Posterior vena cava (tissue), 2 donors: Measurements from ENCODE around the gene WDR27. TPM values are rescaled to one million over a fixed set of nuclear protein-coding genes. Genes with fewer than 3 reads are reported as not detected.

Experiments
- DNase-seq: peaks from one replicate; pipeline ENCODE4 v3.0.0-alpha.2; 2020; ENCODE audit warnings: low spot score
- intact Hi-C, 2 donors: fragments of 100-400 bp; cut with DNase I; formaldehyde crosslinking; loops; one replicate each; pipeline versions ENCODE4 v1.14.1 to v1.14.2; 2022 to 2023
- total RNA-seq, 2 donors: library from RNA; stranded (reverse); fragmentation: NEBNext Ultra II Directional; extraction: Animal tissue kit (Norgen Biotek cat#: 25700); gene quantifications; one replicate each; pipeline ENCODE4 v1.2.1, GENCODE V29; 2021
- donor health status: DM: yes; HTN: yes; CAD: no.
- donor health status: DM: yes; HTN: yes; CAD: no.

Gene WDR27
- total RNA-seq, 2 donors from 2014 or later = 17.1 to 20.9 TPM

- intact Hi-C loops = no loop called here
- DNase-seq = no peak
Measured at GRCh38 chr6:169667716-169668115, 34.1 kb downstream of the WDR27 start.

GRCh38 chr6:169666441-169666840, 35.4 kb downstream of the WDR27 start:
- DNase-seq = no peak
- intact Hi-C loops = no loop called here

GRCh38 chr6:169665289-169665688, 36.5 kb downstream of the WDR27 start:
- DNase-seq = no peak
- intact Hi-C loops = no loop called here

- no peak for DNase-seq
- intact Hi-C loops = no loop called here
Measured at GRCh38 chr6:169664227-169664626, 37.6 kb downstream of the WDR27 start.

GRCh38 chr6:169663468-169663867, 38.4 kb downstream of the WDR27 start:
- intact Hi-C loops = no loop called here
- no peak for DNase-seq

- no peak for DNase-seq
- intact Hi-C loops = no loop called here
Measured at GRCh38 chr6:169661391-169661756, 40.5 kb downstream of the WDR27 start.

GRCh38 chr6:169660751-169661390, 41.0 kb downstream of the WDR27 start:
- intact Hi-C loops = no loop called here
- DNase-seq = no peak

- intact Hi-C loops = loop anchor here in 1 of 2 donors (10.0 kb wide), 1 partner anchor 655 kb away; no protein-coding TSS in a partner anchor
Measured at GRCh38 chr6:169659820-169660610, 41.8 kb downstream of the WDR27 start.

GRCh38 chr6:169657284-169657610, 44.6 kb downstream of the WDR27 start:
- no peak for DNase-seq
- intact Hi-C loops = loop anchor here in 1 of 2 donors (10.0 kb wide), 1 partner anchor 658 kb away; no protein-coding TSS in a partner anchor

More at GRCh38 chr6:169659820-169660610, 41.8 kb downstream of the WDR27 start:
- DNase-seq = no peak

- peak; percentile 62 for DNase-seq
- intact Hi-C loops = loop anchor here in 1 of 2 donors (10.0 kb wide), 1 partner anchor 658 kb away; no protein-coding TSS in a partner anchor
Measured at GRCh38 chr6:169656546-169657283, 45.1 kb downstream of the WDR27 start.

GRCh38 chr6:169654598-169655391, 47.0 kb downstream of the WDR27 start:
- peak; percentile 91 for DNase-seq
- intact Hi-C loops = loop anchor here in 1 of 2 donors (10.0 kb wide), 1 partner anchor 660 kb away; no protein-coding TSS in a partner anchor

- intact Hi-C loops = loop anchor here in 1 of 2 donors (10.0 kb wide), 1 partner anchor 661 kb away; no protein-coding TSS in a partner anchor
- DNase-seq = no peak
Measured at GRCh38 chr6:169653691-169654090, 48.1 kb downstream of the WDR27 start.

GRCh38 chr6:169652896-169653295, 48.9 kb downstream of the WDR27 start:
- intact Hi-C loops = loop anchor here in 1 of 2 donors (10.0 kb wide), 1 partner anchor 662 kb away; no protein-coding TSS in a partner anchor

GRCh38 chr6:169651498-169651897, 50.3 kb downstream of the WDR27 start:
- intact Hi-C loops = loop anchor here in 1 of 2 donors (10.0 kb wide), 1 partner anchor 663 kb away; no protein-coding TSS in a partner anchor
- DNase-seq = no peak

More at GRCh38 chr6:169652896-169653295, 48.9 kb downstream of the WDR27 start:
- no peak for DNase-seq

- DNase-seq = no peak
- intact Hi-C loops = loop anchor here in 1 of 2 donors (10.0 kb wide), 1 partner anchor 664 kb away; no protein-coding TSS in a partner anchor
Measured at GRCh38 chr6:169650959-169651292, 50.9 kb downstream of the WDR27 start.

- intact Hi-C loops = loop anchor here in 1 of 2 donors (10.0 kb wide), 1 partner anchor 664 kb away; no protein-coding TSS in a partner anchor
- no peak for DNase-seq
Measured at GRCh38 chr6:169650241-169650958, 51.4 kb downstream of the WDR27 start.

GRCh38 chr6:169648617-169649016, 53.2 kb downstream of the WDR27 start:
- intact Hi-C loops = loop anchor here (10.0 kb wide), 2 partner anchors 694 to 754 kb away; no protein-coding TSS in a partner anchor
- peak; percentile 48 for DNase-seq

GRCh38 chr6:169648092-169648491, 53.7 kb downstream of the WDR27 start:
- intact Hi-C loops = loop anchor here (10.0 kb wide), 2 partner anchors 693 to 753 kb away; no protein-coding TSS in a partner anchor
- DNase-seq = no peak
